ENCODE data around the gene FAM162A.
"Not testable (repeated sequence)": the region's sequence is repeated elsewhere in the genome, so short reads cannot be mapped to it uniquely, and the experiment has no call there.

FAM162A gene

DNA sequence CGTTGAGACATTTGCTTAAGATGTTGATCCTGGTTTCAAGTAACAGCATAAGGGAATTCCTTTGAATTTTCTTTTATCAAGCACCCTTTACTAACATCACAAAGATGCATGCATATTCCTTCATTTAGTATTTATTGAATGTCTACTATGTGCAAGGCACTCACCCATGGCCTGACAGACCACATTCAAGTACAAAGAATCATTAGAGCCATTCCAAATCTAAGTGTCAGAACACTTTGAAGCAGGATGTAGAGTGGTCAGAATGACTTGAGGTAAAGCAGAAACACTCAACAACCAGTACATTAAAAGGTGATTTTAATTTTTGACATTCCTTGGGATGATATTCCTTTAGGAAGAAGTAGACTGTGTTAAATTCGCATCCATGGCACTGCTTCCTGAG, 37.9 kb downstream of the FAM162A start:
- DNase-seq (ENCODE audit: low read depth), result no peak

GRCh38 chr3:122427857-122428471, 44.0 kb downstream of the FAM162A start:
- no peak for DNase-seq (ENCODE audit: low read depth)

- DNase-seq (ENCODE audit: low read depth), result no peak
These were observed 46.4 kb downstream of the FAM162A start for GRCh38 chr3:122430371-122430770.

GRCh38 chr3:122435950-122436349, 52.0 kb downstream of the FAM162A start:
- no peak for DNase-seq (ENCODE audit: low read depth)

DNA sequence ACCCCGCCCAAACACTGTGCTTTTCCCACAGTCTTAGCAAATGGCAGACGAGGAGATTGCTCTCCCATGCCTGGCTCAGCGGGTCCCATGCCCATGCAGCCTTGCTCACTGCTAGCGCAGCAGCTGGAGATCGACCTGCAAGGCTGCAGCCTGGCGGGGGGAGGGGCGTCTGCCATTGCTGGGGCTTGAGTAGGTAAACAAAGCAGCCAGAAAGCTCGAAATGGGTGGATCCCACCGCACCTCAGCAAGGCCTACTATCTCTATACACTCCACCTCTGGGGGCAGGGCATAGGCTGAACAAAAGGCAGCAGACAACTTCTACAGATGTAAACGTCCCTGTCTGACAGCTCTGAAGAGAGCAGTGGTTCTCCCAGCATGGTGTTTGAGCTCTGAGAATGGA, 59.1 kb downstream of the FAM162A start:
- no peak for DNase-seq (ENCODE audit: low read depth)

GRCh38 chr3:122443762-122444490, 59.9 kb downstream of the FAM162A start:
- DNase-seq (ENCODE audit: low read depth), result not testable (repeated sequence)

DNA sequence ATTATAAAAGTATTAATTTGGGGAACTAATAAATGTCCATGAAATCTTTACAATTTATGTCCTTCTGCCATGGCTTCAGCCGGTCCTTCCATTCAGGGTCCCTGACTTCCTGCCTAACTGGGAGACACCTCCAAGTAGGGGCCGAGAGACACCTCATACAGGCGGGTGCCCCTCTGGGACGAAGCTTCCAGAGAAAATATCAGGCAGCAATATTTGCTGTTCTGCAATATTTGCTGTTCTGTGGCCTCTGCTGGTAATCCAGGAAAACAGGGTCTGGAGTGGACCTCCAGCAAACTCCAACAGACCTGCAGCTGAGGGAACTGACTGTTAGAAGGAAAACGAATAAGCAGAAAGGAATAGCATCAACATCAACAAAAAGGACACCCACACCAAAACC, 60.5 kb downstream of the FAM162A start:
- not testable (repeated sequence) for DNase-seq (ENCODE audit: low read depth)

GRCh38 chr3:122448218-122448617, 64.2 kb downstream of the FAM162A start:
- DNase-seq (ENCODE audit: low read depth), result not testable (repeated sequence)

GRCh38 chr3:122451371-122451770, 67.4 kb downstream of the FAM162A start:
- DNase-seq (ENCODE audit: low read depth), result no peak

GRCh38 chr3:122456074-122456473, 72.1 kb downstream of the FAM162A start:
- DNase-seq (ENCODE audit: low read depth), result no peak

GRCh38 chr3:122457706-122458105, 73.7 kb downstream of the FAM162A start:
- DNase-seq (ENCODE audit: low read depth), result no peak

- DNase-seq (ENCODE audit: low read depth), result no peak
These were observed 75.0 kb downstream of the FAM162A start for GRCh38 chr3:122458992-122459391.

GRCh38 chr3:122461806-122462205, 77.8 kb downstream of the FAM162A start:
- DNase-seq (ENCODE audit: low read depth), result no peak

Measured in activated T-cell treated with anti-CD3 and anti-CD28 coated beads for 1 hour (primary cell).